ENCODE data around the gene FBRSL1.

FBRSL1 gene

GRCh38 chr12:132448463-132448820, 41.5 kb upstream of the FBRSL1 start:
- H3K27me3 ChIP-seq (ENCODE audit: insufficient read depth, poor library complexity, severe bottlenecking): peaks cover 18% of the 10 kb centered on the region
- H3K4me3 ChIP-seq (replicated peaks; ENCODE audit: insufficient read depth, low read length): no peak overlapping the region
- TF ChIP-seq CTCF (IDR thresholded peaks at IDR 0.05; ENCODE audit: insufficient read depth, low read length) (no peak), SPI1 (IDR thresholded peaks at IDR 0.05; ENCODE audit: borderline replicate concordance, low read depth) (no peak)
- no peak overlapping the region for H3K27ac ChIP-seq (replicated peaks)
- DNase-seq (ENCODE audit: low read depth in 1 of 2, low spot score in 1 of 2): no peak

GRCh38 chr12:132449565-132450417, 40.2 kb upstream of the FBRSL1 start:
- no peak overlapping the region for H3K4me3 ChIP-seq (replicated peaks; ENCODE audit: insufficient read depth, low read length)
- H3K27me3 ChIP-seq (ENCODE audit: insufficient read depth, poor library complexity, severe bottlenecking): peaks cover 18% of the 10 kb centered on the region
- no peak for DNase-seq (ENCODE audit: low read depth in 1 of 2, low spot score in 1 of 2)
- H3K27ac ChIP-seq (replicated peaks): no peak overlapping the region
- TF ChIP-seq REST (IDR thresholded peaks at IDR 0.05; ENCODE audit: insufficient replicate concordance, low read depth): no peak
- TF ChIP-seq GABPA (IDR thresholded peaks at IDR 0.05; ENCODE audit: low read depth): no peak
- no peak for TF ChIP-seq POLR2AphosphoS5 (IDR thresholded peaks at IDR 0.05; ENCODE audit: low read depth)
- TF ChIP-seq CTCF (IDR thresholded peaks at IDR 0.05; ENCODE audit: insufficient read depth, low read length): no peak
- TF ChIP-seq SPI1 (IDR thresholded peaks at IDR 0.05; ENCODE audit: borderline replicate concordance, low read depth): no peak

GRCh38 chr12:132450418-132451171, 39.4 kb upstream of the FBRSL1 start:
- H3K27me3 ChIP-seq (ENCODE audit: insufficient read depth, poor library complexity, severe bottlenecking): peaks cover 18% of the 10 kb centered on the region
- no peak overlapping the region for H3K4me3 ChIP-seq (replicated peaks; ENCODE audit: insufficient read depth, low read length)
- DNase-seq (ENCODE audit: low read depth in 1 of 2, low spot score in 1 of 2): no peak
- no peak overlapping the region for H3K27ac ChIP-seq (replicated peaks)
- TF ChIP-seq CTCF (IDR thresholded peaks at IDR 0.05; ENCODE audit: insufficient read depth, low read length): no peak
- no peak for TF ChIP-seq SPI1 (IDR thresholded peaks at IDR 0.05; ENCODE audit: borderline replicate concordance, low read depth)
- no peak for TF ChIP-seq POLR2AphosphoS5 (IDR thresholded peaks at IDR 0.05; ENCODE audit: low read depth)
- TF ChIP-seq REST (IDR thresholded peaks at IDR 0.05; ENCODE audit: insufficient replicate concordance, low read depth): no peak
- TF ChIP-seq GABPA (IDR thresholded peaks at IDR 0.05; ENCODE audit: low read depth): no peak

Data from HL-60 (cell line).